HepG2 (cell line): ENCODE results near the gene MYL6B. TPM values are rescaled to one million over a fixed set of nuclear protein-coding genes. Genes with fewer than 3 reads are reported as not detected.

Experiments used
- ATAC-seq: fragments of 200-7000 bp; cut with Tn5 transposase; 3 replicates; pipeline ENCODE4 v1.9.1; 2020; ENCODE audit warnings: mild to moderate bottlenecking, moderate library complexity
- BruUV-seq: library from RNA; stranded (reverse); fragments of 400-500 nt; replicated peaks from 2 replicates; lab custom pipeline; 2021; lab: Mats Ljungman, UMichigan
- CTCF ChIA-PET: fragments of 300-600 bp; formaldehyde crosslinking; extraction: SDS; loops from one replicate; lab custom pipeline; 2021; ENCODE audit warnings: low total read pairs, inconsistent platforms, low intra/inter-chr PET ratio; lab: Yijun Ruan, JAX
- POLR2A ChIA-PET: fragments of 350-600 bp; sonication (Branson Sonifier 250); formaldehyde crosslinking; loops from one replicate; lab custom pipeline; 2020; ENCODE audit warnings: antibody characterized with exemption, inconsistent platforms; lab: Yijun Ruan, JAX
- DNase-seq: peaks from one replicate; pipeline ENCODE4 v3.0.0-alpha.2; 2015; ENCODE audit warnings: low spot score
- FAIRE-seq: peaks from 3 replicates; lab custom pipeline; 2011; peaks lifted over from hg19 to GRCh38; lab: Jason Lieb, UNC
- H2AFZ ChIP-seq: one replicate; pipeline ENCODE4 v1.6.1; 2011; ENCODE audit warnings: low read length, inconsistent platforms
- H3K27ac ChIP-seq: fragments of 300-600 bp; 3 replicates; pipeline ENCODE4 v1.8.0; 2011; ENCODE audit warnings: mixed run types, mild to moderate bottlenecking, mixed read lengths, low read length, inconsistent platforms; ENCODE audit not compliant: insufficient read depth; ENCODE audit errors: extremely low read length
- H3K27me3 ChIP-seq, 2 experiments: fragments of 200-600 bp in 1 of 2; 2 replicates in 1 of 2; 3 replicates in 1 of 2; pipeline versions ENCODE4 v1.6.0 to v1.8.0; 2011; ENCODE audit warnings: low read length in 2 of 2, mild to moderate bottlenecking in 2 of 2, moderate library complexity in 2 of 2, inconsistent platforms in 1 of 2; ENCODE audit not compliant: insufficient read depth in 2 of 2, control insufficient read depth in 1 of 2
- H3K36me3 ChIP-seq, 2 experiments: fragments of 200-600 bp in 1 of 2; replicated peaks in 1 of 2; 2 replicates in 1 of 2; 3 replicates in 1 of 2; pipeline versions ENCODE4 v1.5.1 to v1.8.0; 2011; ENCODE audit warnings: low read length in 2 of 2, inconsistent platforms in 1 of 2; ENCODE audit not compliant: insufficient read depth in 2 of 2, control insufficient read depth in 1 of 2
- H3K4me1 ChIP-seq: 2 replicates; pipeline ENCODE4 v1.5.1; 2012; ENCODE audit warnings: low read length, inconsistent platforms; ENCODE audit not compliant: insufficient read depth
- H3K4me2 ChIP-seq: 2 replicates; pipeline ENCODE4 v1.6.0; 2011; ENCODE audit warnings: low read depth, low read length, inconsistent platforms
- H3K4me3 ChIP-seq, 3 experiments: fragments of 200-600 bp in 1 of 3; sonication (generic), shearing (Covaris generic) in 1 of 3; replicated peaks in 1 of 3; 2 replicates each; pipeline ENCODE4 v1.5.1; 2011 to 2016; ENCODE audit warnings: low read length in 3 of 3, inconsistent platforms in 2 of 3, low read depth in 2 of 3, mild to moderate bottlenecking in 2 of 3, control low read depth in 1 of 3, mixed read lengths in 1 of 3; ENCODE audit not compliant: insufficient read depth in 1 of 3
- H3K79me2 ChIP-seq: one replicate; pipeline ENCODE4 v1.6.1; 2011; ENCODE audit warnings: low read length, inconsistent platforms; ENCODE audit not compliant: insufficient read depth
- H3K9ac ChIP-seq: 2 replicates; pipeline ENCODE4 v1.6.0; 2011; ENCODE audit warnings: mild to moderate bottlenecking, low read depth, low read length, inconsistent platforms; ENCODE audit not compliant: insufficient read depth
- H3K9me3 ChIP-seq: 2 replicates; pipeline ENCODE4 v1.5.1; 2012; ENCODE audit warnings: mild to moderate bottlenecking, low read length
- H4K20me1 ChIP-seq: 2 replicates; pipeline ENCODE4 v1.6.0; 2011; ENCODE audit warnings: inconsistent platforms, mild to moderate bottlenecking, low read length, moderate library complexity; ENCODE audit not compliant: insufficient read depth
- FIP1L1 ChIP-seq: fragments of 200-400 bp; formaldehyde crosslinking; IDR thresholded peaks from 2 replicates; pipeline ENCODE4 v1.6.1; 2018; ENCODE audit warnings: low read depth, mild to moderate bottlenecking, low read length, moderate library complexity, borderline replicate concordance; ENCODE audit not compliant: insufficient read depth
- GABPB1 ChIP-seq: IDR thresholded peaks from 2 replicates; pipeline ENCODE4 v1.6.1; 2016; ENCODE audit warnings: mild to moderate bottlenecking, missing genetic modification reagents, moderate library complexity, missing compliant biosample characterization
- GATAD1 ChIP-seq: IDR thresholded peaks from 2 replicates; pipeline ENCODE4 v1.6.1; 2016; ENCODE audit warnings: missing genetic modification reagents, missing compliant biosample characterization
- HNF4A ChIP-seq: sonication (generic); formaldehyde crosslinking; IDR thresholded peaks from 2 replicates; pipeline ENCODE4 v1.4.0; 2020; ENCODE audit warnings: missing genetic modification reagents
- SP2 ChIP-seq: sonication (generic); formaldehyde crosslinking; IDR thresholded peaks from 2 replicates; pipeline ENCODE4 v1.5.1; 2020; ENCODE audit warnings: mild to moderate bottlenecking, missing genetic modification reagents
- ZFP1 ChIP-seq: IDR thresholded peaks from 2 replicates; pipeline ENCODE4 v1.6.1; 2016
- ZNF382 ChIP-seq: sonication (generic); formaldehyde crosslinking; IDR thresholded peaks from 2 replicates; pipeline ENCODE4 v1.5.0; 2020; ENCODE audit warnings: missing genetic modification reagents, mild to moderate bottlenecking, borderline replicate concordance
- ZNF577 ChIP-seq: sonication (generic); formaldehyde crosslinking; IDR thresholded peaks from 2 replicates; pipeline ENCODE4 v1.4.0; 2020; ENCODE audit warnings: mild to moderate bottlenecking, low read depth, missing genetic modification reagents, borderline replicate concordance
- WGBS: methylation state at CpG from one replicate; pipeline ENCODE4 v1.1.6; 2017; ENCODE audit warnings: low lambda C conversion rate; 5-methylcytosine and 5-hydroxymethylcytosine counted together
- in situ Hi-C: cut with HindIII; loops from 2 replicates; pipeline ENCODE4 v1.10.0; 2017; ENCODE audit warnings: low pct_unique_long_range_greater_than_20kb; ENCODE audit not compliant: extremely low pct_ligation_motif_present
- intact Hi-C: fragments of 100-400 bp; cut with micrococcal nuclease; formaldehyde crosslinking; loops from one replicate; pipeline ENCODE4 v1.10.0; 2022; ENCODE audit not compliant: unreplicated experiment
- polyA plus RNA-seq, 8 experiments: library from polyadenylated mRNA; depleted of rRNA in 3 of 8; stranded (reverse) in 7 of 8; unstranded in 1 of 8; fragments of >200 nt; fragmentation: Illumina TruSeq in 4 of 8; extraction: Trizol in 4 of 8; gene quantifications; 2 replicates each; pipeline versions ENCODE4 v1.2.1 to v1.2.3, GENCODE V29; 2011 to 2016; ENCODE audit warnings: low read depth in 4 of 8, missing spikeins in 1 of 8, mixed read lengths in 1 of 8; ENCODE audit not compliant: insufficient read depth in 1 of 8
- total RNA-seq, 5 experiments: library from RNA; depleted of rRNA; stranded (reverse); fragments of >200 nt; fragmentation: Illumina TruSeq; extraction: Trizol; gene quantifications; 2 replicates each; pipeline ENCODE4 v1.2.3, GENCODE V29; 2016; ENCODE audit warnings: low read depth in 1 of 5
- TF ChIP-seq, protein P1 (sequence below): IDR thresholded peaks from 2 replicates; pipeline ENCODE4 v1.6.1; 2018; ENCODE audit warnings: missing genetic modification reagents
- TF ChIP-seq, protein P2 (sequence below): sonication (generic); formaldehyde crosslinking; IDR thresholded peaks from 2 replicates; pipeline ENCODE4 v1.4.0; 2020; ENCODE audit warnings: mild to moderate bottlenecking, missing genetic modification reagents
- TF ChIP-seq, protein P3 (sequence below): sonication (generic); formaldehyde crosslinking; IDR thresholded peaks from 2 replicates; pipeline ENCODE4 v1.5.0; 2020; ENCODE audit warnings: missing genetic modification reagents
- TF ChIP-seq, protein P4 (sequence below): sonication (generic); formaldehyde crosslinking; IDR thresholded peaks from 2 replicates; pipeline ENCODE4 v1.5.1; 2020; ENCODE audit warnings: mild to moderate bottlenecking, missing genetic modification reagents, moderate library complexity

MYL6B gene
- total and polyA plus RNA-seq, 2 of the 13 experiments (the other 11 are each of a cell fraction or from before 2014, with no cell fraction given), result 75.7 to 88.7 TPM

DNA sequence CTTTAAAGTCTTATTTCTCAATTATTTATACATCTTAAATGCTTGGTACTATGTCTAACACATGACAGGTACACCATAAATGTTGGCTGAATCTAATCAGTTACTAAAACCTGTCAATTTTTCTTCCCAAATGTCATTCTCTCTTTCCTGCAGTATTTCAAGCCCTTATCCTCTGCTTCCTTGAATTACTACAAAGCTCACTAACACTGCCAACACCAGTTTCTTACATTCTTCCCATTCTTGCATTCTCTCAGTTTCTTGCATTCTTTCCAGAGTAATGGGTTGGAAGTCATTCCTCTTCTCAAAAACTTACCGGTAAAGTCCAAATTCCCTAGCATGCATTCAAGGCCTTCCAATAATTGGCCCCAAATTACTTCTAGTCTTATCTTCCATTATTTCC, 46.4 kb downstream of the MYL6B start:
- H3K9ac ChIP-seq, result no peak overlapping the region
- POLR2A ChIA-PET, result interaction anchor here (1.4 kb wide), 1 partner anchor 10 kb away, joined by 4 read pairs; the partner anchor contains the start of gene SMARCC2
- no TSS peak for BruUV-seq
- H2AFZ ChIP-seq, result no peak overlapping the region
- H4K20me1 ChIP-seq, result no peaks in the 10 kb centered on the region
- no peaks in the 10 kb centered on the region for H3K27me3 ChIP-seq
- ATAC-seq (no peak), FAIRE-seq (no peak), DNase-seq (no peak)
- 46% methylated on average over 1 of the region's 1 CpG for WGBS
- in situ Hi-C loops (loop anchor here (10.0 kb wide), 1 partner anchor 266 kb away; the partner anchor contains the start of gene SPRYD4), intact Hi-C loops (no loop called here)
- H3K4me3 ChIP-seq, result no peak overlapping the region
- no peaks in the 10 kb centered on the region for H3K9me3 ChIP-seq
- H3K4me2 ChIP-seq, result no peak overlapping the region
- no peaks in the 10 kb centered on the region for H3K4me1 ChIP-seq
- H3K27ac ChIP-seq, result no peak overlapping the region
- CTCF ChIA-PET, result no interaction called here
- H3K36me3 ChIP-seq, result no peaks in the 10 kb centered on the region
- H3K79me2 ChIP-seq, result no peaks in the 10 kb centered on the region
- no peak for TF ChIP-seq ZNF382
- TF ChIP-seq, protein P1, sequence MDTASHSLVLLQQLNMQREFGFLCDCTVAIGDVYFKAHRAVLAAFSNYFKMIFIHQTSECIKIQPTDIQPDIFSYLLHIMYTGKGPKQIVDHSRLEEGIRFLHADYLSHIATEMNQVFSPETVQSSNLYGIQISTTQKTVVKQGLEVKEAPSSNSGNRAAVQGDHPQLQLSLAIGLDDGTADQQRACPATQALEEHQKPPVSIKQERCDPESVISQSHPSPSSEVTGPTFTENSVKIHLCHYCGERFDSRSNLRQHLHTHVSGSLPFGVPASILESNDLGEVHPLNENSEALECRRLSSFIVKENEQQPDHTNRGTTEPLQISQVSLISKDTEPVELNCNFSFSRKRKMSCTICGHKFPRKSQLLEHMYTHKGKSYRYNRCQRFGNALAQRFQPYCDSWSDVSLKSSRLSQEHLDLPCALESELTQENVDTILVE (CRISPR knock-in tag), result no peak
- TF ChIP-seq, protein P2, sequence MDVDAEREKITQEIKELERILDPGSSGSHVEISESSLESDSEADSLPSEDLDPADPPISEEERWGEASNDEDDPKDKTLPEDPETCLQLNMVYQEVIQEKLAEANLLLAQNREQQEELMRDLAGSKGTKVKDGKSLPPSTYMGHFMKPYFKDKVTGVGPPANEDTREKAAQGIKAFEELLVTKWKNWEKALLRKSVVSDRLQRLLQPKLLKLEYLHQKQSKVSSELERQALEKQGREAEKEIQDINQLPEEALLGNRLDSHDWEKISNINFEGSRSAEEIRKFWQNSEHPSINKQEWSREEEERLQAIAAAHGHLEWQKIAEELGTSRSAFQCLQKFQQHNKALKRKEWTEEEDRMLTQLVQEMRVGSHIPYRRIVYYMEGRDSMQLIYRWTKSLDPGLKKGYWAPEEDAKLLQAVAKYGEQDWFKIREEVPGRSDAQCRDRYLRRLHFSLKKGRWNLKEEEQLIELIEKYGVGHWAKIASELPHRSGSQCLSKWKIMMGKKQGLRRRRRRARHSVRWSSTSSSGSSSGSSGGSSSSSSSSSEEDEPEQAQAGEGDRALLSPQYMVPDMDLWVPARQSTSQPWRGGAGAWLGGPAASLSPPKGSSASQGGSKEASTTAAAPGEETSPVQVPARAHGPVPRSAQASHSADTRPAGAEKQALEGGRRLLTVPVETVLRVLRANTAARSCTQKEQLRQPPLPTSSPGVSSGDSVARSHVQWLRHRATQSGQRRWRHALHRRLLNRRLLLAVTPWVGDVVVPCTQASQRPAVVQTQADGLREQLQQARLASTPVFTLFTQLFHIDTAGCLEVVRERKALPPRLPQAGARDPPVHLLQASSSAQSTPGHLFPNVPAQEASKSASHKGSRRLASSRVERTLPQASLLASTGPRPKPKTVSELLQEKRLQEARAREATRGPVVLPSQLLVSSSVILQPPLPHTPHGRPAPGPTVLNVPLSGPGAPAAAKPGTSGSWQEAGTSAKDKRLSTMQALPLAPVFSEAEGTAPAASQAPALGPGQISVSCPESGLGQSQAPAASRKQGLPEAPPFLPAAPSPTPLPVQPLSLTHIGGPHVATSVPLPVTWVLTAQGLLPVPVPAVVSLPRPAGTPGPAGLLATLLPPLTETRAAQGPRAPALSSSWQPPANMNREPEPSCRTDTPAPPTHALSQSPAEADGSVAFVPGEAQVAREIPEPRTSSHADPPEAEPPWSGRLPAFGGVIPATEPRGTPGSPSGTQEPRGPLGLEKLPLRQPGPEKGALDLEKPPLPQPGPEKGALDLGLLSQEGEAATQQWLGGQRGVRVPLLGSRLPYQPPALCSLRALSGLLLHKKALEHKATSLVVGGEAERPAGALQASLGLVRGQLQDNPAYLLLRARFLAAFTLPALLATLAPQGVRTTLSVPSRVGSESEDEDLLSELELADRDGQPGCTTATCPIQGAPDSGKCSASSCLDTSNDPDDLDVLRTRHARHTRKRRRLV (CRISPR knock-in tag), result no peak
- TF ChIP-seq GABPB1 (CRISPR knock-in tag), result no peak
- TF ChIP-seq HNF4A (CRISPR knock-in tag), result no peak
- no peak for TF ChIP-seq GATAD1 (CRISPR knock-in tag)
- no peak for TF ChIP-seq ZNF577
- no peak for TF ChIP-seq FIP1L1
- no peak for TF ChIP-seq SP2 (CRISPR knock-in tag)
- TF ChIP-seq ZFP1 (CRISPR knock-in tag), result no peak
- TF ChIP-seq, protein P3, sequence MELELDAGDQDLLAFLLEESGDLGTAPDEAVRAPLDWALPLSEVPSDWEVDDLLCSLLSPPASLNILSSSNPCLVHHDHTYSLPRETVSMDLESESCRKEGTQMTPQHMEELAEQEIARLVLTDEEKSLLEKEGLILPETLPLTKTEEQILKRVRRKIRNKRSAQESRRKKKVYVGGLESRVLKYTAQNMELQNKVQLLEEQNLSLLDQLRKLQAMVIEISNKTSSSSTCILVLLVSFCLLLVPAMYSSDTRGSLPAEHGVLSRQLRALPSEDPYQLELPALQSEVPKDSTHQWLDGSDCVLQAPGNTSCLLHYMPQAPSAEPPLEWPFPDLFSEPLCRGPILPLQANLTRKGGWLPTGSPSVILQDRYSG (CRISPR knock-in tag), result no peak
- TF ChIP-seq, protein P4, sequence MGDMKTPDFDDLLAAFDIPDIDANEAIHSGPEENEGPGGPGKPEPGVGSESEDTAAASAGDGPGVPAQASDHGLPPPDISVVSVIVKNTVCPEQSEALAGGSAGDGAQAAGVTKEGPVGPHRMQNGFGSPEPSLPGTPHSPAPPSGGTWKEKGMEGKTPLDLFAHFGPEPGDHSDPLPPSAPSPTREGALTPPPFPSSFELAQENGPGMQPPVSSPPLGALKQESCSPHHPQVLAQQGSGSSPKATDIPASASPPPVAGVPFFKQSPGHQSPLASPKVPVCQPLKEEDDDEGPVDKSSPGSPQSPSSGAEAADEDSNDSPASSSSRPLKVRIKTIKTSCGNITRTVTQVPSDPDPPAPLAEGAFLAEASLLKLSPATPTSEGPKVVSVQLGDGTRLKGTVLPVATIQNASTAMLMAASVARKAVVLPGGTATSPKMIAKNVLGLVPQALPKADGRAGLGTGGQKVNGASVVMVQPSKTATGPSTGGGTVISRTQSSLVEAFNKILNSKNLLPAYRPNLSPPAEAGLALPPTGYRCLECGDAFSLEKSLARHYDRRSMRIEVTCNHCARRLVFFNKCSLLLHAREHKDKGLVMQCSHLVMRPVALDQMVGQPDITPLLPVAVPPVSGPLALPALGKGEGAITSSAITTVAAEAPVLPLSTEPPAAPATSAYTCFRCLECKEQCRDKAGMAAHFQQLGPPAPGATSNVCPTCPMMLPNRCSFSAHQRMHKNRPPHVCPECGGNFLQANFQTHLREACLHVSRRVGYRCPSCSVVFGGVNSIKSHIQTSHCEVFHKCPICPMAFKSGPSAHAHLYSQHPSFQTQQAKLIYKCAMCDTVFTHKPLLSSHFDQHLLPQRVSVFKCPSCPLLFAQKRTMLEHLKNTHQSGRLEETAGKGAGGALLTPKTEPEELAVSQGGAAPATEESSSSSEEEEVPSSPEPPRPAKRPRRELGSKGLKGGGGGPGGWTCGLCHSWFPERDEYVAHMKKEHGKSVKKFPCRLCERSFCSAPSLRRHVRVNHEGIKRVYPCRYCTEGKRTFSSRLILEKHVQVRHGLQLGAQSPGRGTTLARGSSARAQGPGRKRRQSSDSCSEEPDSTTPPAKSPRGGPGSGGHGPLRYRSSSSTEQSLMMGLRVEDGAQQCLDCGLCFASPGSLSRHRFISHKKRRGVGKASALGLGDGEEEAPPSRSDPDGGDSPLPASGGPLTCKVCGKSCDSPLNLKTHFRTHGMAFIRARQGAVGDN (CRISPR knock-in tag), result no peak
